Activated CD8-positive, alpha-beta memory T cell treated with anti-CD3 and anti-CD28 coated beads for 1 hour (primary cell): ENCODE results near the gene KRT39.

Source experiments
- DNase-seq, 2 donors: peaks; one replicate each; pipeline ENCODE4 v3.0.0-alpha.2; 2020; ENCODE audit warnings: low read depth in 1 of 2; ENCODE audit errors: extremely low read depth in 1 of 2

KRT39 gene

GRCh38 chr17:40909351-40909750 lies 57.4 kb downstream of the KRT39 start:
- DNase-seq: peak; percentile 33 to 45
